ENCODE data around the gene ATG101. TPM values are rescaled to one million over a fixed set of nuclear protein-coding genes. Genes with fewer than 3 reads are reported as not detected.

The ATG101 gene
- polyA plus RNA-seq, 4 donors = 25.1 to 29.4 (median 27.7) TPM

DNA sequence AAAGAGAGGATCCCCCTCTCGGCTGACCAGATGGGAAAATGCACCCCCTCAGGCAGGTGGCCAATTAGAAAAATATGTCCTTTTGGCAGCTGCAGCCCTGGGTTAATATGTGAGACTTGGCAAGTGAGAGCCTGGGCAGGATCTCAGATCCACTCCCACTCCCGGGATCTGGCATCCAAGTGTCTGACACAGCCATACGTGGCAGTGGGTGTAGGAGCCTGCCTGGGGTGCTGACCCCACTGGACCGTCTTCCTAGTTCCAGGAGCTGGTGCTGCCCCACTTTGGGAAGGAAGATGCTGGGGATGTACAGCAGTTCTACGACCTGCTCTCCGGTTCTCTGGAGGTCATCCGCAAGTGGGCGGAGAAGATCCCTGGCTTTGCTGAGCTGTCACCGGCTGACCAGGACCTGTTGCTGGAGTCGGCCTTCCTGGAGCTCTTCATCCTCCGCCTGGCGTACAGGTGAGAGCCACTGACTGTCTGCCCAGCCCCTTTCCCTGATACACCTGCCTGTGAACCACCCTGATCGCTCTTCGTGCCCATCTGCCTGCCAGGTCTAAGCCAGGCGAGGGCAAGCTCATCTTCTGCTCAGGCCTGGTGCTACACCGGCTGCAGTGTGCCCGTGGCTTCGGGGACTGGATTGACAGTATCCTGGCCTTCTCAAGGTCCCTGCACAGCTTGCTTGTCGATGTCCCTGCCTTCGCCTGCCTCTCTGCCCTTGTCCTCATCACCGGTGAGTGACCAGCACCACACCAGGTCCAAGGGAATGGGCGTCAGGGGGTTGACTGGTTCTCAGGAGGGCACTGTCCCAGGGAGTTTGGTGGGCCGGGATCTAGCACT is 12.8 kb upstream of the ATG101 start:
- no peak for DNase-seq (ENCODE audit: low read depth in 4 of 4, low spot score in 3 of 4)

DNA sequence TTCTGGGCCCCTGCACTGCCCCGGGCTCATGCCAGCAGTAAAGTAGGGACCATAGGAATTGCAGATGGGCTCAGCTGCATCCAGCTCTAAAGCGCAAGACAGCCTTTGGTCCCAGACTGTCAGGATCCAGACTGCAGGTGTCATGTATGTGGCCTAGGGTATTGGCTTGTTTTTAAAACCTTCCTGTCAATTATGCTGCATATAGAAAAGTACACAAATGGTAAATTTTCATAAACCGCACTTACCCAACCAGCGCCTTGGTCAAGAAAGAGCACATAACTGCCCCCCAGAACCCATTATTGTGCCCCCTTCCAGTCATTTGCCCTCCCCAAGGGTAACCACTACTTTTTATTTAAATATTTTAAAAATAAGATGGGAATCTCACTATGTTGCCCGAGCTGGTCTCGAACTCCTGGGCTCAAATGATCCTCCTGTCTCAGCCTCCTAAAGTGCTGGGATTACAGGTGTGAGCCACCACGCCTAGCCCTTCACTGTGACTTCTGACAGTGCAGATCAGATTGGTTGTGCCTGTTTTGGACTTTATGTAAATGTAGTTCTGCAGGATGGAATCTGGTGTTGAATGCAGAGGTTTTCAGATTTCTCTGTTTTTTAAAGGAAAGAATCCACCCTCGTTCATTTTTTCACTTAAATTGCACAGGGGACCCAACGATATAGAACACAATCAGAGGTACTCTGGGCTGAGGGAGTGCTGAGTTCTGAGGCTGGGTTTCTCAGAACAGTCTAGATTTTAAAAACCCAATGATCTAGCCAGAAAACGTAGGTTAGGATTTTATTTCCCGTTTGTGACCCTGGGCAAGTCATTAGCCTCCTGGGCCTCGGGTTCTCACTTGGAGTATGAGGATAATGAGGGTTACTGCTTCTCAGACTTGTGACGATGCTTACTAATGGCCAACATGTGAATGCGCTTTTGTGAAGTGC is 11.9 kb upstream of the ATG101 start:
- no peak for DNase-seq (ENCODE audit: low read depth in 4 of 4, low spot score in 3 of 4)

DNA sequence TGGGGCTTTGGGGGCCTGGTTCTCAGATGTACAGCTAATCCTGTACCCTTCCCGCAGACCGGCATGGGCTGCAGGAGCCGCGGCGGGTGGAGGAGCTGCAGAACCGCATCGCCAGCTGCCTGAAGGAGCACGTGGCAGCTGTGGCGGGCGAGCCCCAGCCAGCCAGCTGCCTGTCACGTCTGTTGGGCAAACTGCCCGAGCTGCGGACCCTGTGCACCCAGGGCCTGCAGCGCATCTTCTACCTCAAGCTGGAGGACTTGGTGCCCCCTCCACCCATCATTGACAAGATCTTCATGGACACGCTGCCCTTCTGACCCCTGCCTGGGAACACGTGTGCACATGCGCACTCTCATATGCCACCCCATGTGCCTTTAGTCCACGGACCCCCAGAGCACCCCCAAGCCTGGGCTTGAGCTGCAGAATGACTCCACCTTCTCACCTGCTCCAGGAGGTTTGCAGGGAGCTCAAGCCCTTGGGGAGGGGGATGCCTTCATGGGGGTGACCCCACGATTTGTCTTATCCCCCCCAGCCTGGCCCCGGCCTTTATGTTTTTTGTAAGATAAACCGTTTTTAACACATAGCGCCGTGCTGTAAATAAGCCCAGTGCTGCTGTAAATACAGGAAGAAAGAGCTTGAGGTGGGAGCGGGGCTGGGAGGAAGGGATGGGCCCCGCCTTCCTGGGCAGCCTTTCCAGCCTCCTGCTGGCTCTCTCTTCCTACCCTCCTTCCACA is 11.0 kb upstream of the ATG101 start:
- DNase-seq (ENCODE audit: low read depth in 4 of 4, low spot score in 3 of 4) = no peak

DNA sequence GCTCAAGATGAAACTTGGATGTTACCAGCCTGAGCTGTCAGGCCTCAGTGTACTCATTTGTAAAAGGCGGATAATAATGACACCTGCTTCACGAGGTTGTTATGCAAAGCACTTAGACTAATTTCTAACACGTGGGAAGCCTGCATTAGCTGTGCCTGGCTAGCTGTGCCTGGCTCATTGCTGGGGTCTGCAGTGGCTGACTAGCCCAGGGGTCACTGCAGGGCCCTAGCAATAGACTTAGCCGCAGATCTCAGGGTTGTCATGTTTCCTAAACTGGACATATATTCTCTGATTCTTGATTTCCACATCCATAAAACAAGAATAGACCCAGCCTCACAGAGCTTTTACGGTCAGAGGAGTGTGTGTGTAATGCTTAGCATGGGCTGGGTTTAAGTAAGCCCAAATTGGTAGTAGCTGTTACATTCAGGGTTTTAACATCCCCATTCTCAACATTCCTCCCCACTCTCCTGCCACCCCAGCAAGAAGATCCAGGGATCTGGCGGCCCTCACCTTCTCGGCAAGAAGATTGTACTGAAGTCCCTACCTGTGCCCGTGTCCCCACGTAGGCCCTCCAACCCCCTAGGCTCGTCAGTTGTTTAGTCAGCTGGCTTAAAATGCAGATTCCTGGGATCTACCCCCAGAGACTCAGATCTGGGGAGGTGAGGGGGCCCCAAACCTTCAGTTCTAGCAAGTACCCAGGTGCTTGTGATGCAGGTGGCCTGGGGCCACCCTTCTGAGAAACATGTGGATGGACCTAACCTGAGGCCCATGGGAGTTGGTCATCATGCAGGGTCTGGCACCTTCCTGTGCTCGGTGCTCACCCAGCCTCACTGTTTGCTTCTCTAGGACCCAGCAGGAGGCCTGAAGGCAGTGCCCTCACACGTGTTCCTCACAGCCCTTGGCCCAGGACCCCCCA is 9.9 kb upstream of the ATG101 start:
- DNase-seq (ENCODE audit: low read depth in 4 of 4, low spot score in 3 of 4) = no peak

DNA sequence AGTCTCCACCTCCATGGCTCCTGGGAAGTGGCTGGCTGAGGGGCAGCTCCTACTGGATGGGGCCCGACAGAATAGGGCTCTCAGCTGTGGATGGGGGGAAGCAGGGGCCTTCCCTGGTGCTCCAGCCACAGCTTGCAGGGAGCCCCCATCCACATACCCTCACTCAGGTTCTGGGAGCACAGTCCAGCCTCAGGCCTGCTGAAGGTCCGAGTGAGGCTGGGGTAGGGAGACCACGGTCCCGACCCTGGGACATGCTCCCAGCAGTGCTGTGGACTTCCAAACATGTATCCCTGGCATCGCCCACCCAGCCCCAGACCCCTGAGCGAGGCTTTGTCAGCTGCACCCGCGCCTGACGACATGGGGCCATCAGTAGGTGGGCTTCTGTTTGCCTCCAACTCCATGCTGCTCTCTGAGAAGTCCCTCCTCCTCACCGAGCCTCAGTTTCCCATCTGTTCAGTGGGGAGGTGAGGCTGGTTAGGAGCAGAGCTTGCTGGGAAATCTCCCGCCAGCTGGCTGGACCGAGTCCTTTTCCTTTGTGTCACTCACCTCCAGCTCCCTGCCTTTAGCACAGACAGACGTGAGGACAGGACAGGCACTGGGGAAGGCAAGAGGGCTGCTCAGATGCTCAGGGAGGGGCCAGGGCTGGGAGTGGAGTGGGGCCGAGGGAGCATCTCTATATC is 9.1 kb upstream of the ATG101 start:
- DNase-seq (ENCODE audit: low read depth in 4 of 4, low spot score in 3 of 4) = no peak

DNA sequence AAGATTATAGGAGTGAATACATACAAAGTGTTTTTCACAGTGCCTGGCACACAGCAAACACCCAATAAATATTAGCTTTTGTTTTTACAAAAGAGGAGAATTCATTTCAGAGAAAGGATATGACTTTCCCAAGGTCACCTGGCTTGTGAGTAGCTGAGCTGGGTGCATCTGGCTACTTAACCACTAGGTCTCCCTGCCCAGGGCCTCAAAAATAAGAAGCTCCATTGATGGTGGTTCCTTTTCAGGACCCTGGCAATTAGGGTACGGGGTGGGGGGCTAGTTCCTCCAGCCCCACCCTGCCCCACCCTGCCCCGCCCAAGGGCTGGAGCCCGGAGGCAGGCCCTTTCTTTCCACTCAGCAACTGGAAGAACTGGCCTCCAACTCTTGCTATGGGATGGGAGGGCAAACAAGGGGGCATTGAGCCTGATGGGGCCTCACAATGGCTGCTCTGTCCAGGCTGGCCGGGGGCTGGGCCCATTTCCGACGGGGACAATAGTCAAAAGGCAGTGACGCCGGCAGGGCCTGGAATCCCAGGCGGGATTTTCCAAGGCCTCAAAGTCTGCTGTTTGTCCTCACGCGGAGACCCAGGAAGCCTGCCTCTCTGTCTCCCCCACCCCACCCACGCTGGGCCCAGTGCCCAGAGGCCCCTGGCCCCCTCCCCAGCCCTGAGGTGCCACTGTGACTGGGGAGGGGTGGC is 8.2 kb upstream of the ATG101 start:
- no peak for DNase-seq (ENCODE audit: low read depth in 4 of 4, low spot score in 3 of 4)

DNA sequence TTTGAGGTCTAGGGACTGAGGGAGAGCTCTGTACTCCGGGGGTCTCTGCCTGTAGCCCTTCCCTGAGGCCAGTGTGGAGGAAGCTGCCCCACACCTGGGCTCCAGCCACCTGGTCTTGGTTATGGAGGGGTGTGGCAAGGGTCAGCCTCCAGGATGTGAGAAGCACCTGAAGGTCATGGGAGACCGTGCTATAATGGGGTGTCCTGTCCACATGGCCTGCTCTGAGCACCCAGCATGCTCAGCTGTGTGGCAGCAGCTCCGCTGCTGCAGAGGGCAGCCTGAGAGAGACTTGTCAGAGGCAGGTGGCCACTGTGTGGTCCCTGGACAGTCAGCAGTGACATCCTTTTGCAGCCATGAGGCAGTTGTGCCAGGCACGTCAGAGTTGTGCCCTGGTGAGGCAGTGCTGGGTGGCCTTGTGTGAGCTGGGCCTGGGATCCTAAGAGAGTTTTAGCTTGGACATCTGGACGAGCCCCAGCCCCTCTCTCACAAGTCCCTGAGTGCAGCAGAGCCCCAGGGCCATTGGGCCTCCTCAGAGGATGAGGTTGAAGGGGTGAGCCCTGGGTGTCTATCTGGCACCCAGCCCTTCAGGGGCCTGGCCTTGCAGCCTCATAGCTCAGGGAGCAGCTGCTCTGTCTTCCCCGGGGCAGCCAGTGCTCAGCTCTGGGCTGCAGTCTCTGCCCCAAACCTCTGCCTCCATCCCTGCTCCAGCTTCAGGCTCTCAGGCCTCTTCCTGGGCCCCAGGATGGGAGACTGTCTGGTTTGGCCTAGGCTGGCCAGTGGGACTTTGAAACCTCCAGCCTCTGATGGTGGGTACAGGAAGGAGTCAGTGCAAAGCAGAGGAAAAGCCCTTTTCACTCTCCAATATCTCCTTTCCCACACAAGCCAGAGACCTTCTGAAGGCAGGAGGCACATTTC is 7.4 kb upstream of the ATG101 start:
- DNase-seq (ENCODE audit: low read depth in 4 of 4, low spot score in 3 of 4) = no peak

DNA sequence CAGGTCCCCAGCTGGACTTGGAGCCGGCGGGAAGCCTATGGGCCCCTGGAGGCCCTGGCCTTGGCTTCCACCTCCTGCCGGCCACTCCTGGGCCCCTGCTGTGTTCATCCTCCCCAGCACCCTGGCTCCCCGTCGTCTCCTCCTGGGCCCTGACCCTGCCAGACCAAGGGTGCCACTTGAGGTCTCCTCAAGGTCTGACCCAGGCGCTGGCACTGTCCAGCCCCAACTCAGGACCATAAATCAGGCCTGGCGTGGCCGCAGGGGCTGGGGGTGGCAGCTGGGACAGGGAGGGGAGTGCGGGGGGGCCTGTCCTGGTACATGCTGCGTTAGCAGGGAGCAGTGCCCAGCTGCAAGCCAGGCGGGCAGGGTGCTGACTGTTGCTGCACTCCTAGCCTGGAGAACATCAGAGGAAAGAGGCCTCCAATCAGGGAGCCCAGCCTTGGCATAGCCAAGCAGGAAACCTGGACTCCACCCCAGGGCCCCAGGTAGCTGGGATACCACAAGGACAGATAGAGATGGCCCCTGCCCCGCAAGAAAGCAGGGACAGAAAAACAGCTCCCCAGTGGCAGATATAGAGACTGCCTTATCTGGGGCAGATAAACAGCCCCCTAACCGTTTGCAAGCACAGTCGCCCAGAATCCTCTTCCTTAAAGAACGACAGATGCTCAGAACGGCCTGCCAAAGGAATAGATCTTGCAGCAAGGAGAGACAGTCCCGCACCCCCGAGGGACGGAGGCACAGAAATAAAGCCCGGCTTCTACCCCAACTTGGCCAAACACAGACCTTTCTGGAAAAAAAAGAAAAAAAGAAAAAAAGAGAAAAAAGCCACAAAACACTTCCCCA is 6.5 kb upstream of the ATG101 start:
- DNase-seq (ENCODE audit: low read depth in 4 of 4, low spot score in 3 of 4) = no peak

DNA sequence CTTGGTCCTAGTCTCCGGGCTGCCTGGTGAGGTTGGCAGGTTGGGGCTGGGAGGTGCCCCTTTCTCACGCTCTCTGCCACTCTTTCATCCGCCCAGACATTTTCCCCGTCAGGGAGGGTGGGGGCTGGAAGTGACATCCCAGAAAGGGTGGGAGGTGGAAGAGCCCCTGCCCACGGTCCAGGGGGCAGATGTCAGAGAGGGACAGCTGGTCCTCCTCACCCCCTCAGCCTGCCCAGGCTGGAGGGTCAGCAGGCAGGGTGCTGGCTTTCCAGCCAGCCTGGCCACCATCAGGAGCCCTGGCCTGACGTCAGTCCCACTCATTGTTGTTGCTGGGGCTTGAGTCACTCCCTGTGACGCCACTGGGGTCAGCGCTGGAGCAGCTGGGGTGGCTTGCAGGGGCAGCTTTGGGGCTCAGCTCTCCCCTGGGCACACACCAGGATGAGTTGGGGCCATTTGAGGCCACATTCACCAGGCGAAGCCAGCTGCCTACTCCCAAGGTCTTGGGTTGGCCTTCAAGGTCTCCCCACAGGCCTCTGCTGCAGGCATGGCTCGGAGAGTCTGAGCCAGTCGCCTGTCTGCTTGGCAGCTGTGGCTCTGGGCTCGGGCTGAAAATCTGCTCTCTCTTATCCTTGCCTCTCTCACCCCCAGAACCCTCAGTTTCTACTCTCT is 5.7 kb upstream of the ATG101 start:
- DNase-seq (ENCODE audit: low read depth in 4 of 4, low spot score in 3 of 4) = no peak

DNA sequence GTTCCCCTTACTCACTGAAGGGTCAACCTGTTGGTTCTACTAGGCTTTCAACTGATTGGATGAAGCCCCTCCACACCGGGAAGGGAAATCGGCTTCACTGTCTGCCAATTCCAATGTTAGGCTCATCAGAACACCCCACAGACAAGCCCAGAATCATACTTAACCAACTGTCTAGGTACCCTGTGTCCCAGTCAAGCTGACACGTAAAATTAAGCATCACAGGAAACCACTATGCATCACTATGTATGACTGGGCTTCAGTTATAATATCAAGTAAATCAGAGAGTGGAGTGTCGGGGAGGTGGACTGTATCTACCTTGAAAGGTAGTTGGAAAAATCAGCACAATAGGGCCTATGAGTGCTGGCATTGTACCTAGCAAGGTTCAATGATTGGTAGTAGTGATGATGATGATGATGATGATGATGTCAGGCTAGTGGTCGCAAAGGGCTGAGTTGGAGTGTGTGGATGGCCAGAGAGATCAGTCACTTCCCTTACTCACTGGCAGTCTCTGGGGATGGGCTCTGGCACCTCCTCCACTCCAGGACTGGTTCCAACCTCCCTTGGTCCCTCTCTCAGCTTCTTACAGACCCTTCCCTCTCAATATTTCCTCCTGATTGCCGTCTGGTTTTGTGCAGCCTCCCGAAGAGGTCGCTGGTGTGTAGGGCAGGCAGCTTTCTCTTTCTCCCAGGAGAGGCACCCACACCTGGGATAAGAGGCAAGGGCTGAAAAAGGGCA is 3.3 kb upstream of the ATG101 start:
- no peak for DNase-seq (ENCODE audit: low read depth in 4 of 4, low spot score in 3 of 4)

DNA sequence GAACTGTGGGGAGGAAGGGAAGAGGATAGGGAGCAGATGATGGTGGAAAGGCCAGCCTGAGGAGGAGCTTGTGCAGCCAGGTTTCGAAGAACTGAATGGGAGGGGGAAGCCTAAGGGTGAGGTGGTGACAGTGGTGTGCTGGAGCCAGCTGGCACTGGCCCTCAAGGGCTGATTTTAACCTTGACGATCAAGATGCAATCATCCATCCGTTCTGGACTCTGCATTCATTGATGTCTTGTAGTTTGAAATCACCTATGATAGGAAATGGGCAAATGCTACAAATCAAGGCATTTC is 2.8 kb upstream of the ATG101 start:
- no peak for DNase-seq (ENCODE audit: low read depth in 4 of 4, low spot score in 3 of 4)

DNA sequence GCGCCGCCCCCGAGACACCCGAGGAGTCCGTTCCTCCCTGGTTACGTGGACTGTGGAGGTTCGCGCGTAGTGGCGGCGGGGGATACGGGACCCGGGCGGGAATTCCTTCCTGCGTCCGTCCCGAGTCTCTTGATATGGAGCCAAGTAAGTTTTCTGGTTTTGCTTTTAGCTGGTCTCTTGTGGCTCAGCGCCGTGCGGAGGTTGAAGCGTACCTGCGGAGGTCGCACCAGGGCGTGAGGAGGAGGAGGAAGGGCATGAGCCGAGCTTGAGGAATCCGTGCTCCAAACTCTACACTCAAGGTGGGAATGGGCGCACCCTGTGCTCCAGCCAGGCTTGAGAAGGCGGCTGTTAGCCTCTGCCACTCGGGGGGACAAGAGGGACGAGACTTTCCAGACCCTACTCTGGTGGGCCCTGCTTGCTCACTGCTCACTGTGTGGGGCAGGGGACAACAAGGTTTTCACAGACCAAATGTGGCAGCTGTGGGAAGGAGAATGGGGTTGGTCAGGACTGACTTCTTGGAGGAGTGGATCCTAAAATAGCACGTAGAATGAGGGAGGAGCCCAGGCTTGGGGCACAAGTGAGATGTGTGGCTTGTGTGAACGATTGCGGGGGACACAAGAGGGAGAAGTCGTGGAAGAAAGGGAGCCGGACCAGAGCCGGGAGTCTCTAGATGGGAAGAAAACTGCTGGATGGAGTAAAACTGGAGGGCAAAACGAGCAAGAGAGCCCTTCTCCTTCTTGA is 577 bp downstream of the ATG101 start:
- DNase-seq (ENCODE audit: low read depth in 4 of 4, low spot score in 3 of 4) = no peak

DNA sequence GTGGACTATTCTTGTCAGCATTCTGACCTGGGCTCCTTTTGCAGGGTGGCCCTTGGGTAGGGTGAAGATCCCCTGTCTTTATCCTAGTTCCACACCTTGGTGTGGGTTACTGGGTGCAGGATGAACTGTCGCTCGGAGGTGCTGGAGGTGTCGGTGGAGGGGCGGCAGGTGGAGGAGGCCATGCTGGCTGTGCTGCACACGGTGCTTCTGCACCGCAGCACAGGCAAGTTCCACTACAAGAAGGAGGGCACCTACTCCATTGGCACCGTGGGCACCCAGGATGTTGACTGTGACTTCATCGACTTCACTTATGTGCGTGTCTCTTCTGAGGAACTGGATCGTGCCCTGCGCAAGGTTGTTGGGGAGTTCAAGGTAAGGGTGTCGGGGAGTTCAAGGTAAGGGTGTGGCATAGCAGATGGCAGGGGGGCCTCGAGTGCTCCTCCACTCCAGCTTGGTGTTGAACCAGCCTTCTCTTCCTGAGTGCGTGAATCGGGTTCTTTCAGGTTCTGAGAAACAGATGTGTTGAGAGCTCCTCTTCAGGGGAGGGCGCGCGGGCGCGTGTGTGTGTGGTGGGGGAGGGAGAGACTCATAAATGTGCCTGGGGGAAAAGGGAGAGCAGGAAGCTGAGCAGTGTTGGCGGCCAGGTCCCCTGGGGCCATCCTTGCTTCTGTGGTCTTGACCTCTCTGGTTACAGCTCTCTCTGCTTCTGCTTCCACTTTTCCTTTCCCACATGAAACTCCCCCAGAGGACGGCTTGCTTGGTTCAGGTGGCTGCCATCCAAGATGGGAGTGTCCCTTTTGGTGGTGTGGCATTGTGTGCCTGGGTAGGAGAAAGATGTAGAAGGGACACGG is 4.0 kb downstream of the ATG101 start:
- DNase-seq (ENCODE audit: low read depth in 4 of 4, low spot score in 3 of 4) = no peak
